ENCODE data around the gene SHCBP1L. TPM values are rescaled to one million over a fixed set of nuclear protein-coding genes. Genes with fewer than 3 reads are reported as not detected.

The SHCBP1L gene
- total RNA-seq, 4 donors from 2014 or later = 1.3 TPM; not detected in 3

DNA sequence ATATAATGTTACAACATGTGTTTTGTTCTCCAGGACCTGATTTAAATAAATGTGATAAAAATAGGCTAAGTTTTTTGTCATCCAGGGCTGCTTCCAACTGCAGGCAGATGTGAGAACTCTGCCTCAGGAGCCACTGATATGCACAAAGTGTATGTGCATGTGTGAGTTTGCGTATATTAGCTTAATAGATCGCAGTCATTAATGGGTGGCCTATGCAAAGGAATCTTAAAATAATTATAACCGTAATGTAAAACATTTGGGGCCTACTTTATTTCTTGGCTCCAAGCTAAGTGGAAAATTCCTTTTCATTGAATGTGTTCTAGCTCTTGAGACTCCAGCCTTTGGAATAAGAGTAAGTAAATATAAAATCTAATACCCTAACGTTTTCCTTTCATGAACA, 97.1 kb downstream of the SHCBP1L start:
- no peaks in the 10 kb centered on the region for H3K9me3 ChIP-seq
- no peak overlapping the region for H3K27ac ChIP-seq
- no peak overlapping the region for H3K4me3 ChIP-seq
- peaks cover 0 to 7% (median 0%) of the 10 kb centered on the region in 4 donors for H3K4me1 ChIP-seq
- no peaks in the 10 kb centered on the region for H3K27me3 ChIP-seq
- 52 to 64% methylated on average over 4 of the region's 4 CpGs for WGBS, 2 donors
- no peak for TF ChIP-seq POLR2A (IDR thresholded peaks at IDR 0.05)
- no peak for TF ChIP-seq EP300 (IDR thresholded peaks at IDR 0.05)
- DNase-seq (ENCODE audit: low spot score in 2 of 2) = no peak
- H3K36me3 ChIP-seq = peaks cover 8 to 95% (median 44%) of the 10 kb centered on the region in 3 donors

DNA sequence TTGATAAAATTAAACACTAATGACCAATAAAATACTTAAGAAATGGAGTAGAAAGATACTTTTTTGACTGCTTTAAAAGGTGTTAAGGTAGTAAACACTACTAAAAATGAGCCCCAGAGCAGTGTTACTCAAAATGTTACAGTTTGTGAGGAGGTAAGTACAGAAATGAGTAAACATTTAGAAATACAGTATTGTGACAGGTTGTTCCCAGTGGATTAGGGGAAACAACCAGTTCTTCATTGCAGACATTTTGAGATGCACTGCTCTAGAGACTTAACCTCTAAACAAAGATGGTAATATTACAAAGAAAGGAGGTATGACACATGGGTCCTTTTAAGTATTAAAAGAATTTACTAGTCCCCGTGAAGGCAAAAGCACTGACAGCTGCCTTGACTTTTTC, 101.1 kb downstream of the SHCBP1L start:
- Histone ChIP-seq H3K4me3 (no peak overlapping the region), H3K27me3 (no peaks in the 10 kb centered on the region), H3K36me3 (peaks cover 4 to 92% (median 31%) of the 10 kb centered on the region in 3 donors), H3K4me1 (peaks cover 0 to 7% (median 0%) of the 10 kb centered on the region in 4 donors), H3K27ac (no peak overlapping the region), H3K9me3 (no peaks in the 10 kb centered on the region)
- WGBS, 2 donors = 76 to 93% methylated on average over 1 of the region's 1 CpG
- TF ChIP-seq POLR2A (IDR thresholded peaks at IDR 0.05) = no peak
- TF ChIP-seq, protein P1, sequence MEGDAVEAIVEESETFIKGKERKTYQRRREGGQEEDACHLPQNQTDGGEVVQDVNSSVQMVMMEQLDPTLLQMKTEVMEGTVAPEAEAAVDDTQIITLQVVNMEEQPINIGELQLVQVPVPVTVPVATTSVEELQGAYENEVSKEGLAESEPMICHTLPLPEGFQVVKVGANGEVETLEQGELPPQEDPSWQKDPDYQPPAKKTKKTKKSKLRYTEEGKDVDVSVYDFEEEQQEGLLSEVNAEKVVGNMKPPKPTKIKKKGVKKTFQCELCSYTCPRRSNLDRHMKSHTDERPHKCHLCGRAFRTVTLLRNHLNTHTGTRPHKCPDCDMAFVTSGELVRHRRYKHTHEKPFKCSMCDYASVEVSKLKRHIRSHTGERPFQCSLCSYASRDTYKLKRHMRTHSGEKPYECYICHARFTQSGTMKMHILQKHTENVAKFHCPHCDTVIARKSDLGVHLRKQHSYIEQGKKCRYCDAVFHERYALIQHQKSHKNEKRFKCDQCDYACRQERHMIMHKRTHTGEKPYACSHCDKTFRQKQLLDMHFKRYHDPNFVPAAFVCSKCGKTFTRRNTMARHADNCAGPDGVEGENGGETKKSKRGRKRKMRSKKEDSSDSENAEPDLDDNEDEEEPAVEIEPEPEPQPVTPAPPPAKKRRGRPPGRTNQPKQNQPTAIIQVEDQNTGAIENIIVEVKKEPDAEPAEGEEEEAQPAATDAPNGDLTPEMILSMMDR (IDR thresholded peaks at IDR 0.05) = no peak
- no peak for TF ChIP-seq EP300 (IDR thresholded peaks at IDR 0.05)
- no peak for DNase-seq (ENCODE audit: low spot score in 2 of 2)

DNA sequence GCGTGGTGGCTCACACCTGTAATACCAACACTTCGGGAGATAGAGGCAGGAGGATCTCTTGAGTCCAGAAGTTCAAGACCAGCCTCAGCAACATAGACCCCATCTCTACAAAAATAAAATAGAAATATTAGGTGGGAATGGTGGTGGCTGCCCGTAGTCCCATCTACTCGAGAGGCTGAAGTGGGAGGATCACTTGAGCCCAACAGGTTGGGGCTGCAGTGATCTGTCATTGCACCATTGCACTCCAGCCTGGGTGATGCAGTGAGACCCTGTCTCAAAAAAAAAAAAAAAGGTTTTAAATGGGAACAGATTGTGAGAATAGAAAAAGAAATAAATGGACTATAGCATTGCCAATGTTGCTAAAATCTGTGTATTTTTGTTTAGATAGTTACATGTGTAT, 102.6 kb downstream of the SHCBP1L start:
- TF ChIP-seq EP300 (IDR thresholded peaks at IDR 0.05) (no peak), POLR2A (IDR thresholded peaks at IDR 0.05) (no peak)
- TF ChIP-seq, protein P1 (IDR thresholded peaks at IDR 0.05) = no peak
- Histone ChIP-seq H3K27ac (no peak overlapping the region), H3K36me3 (peaks cover 4 to 89% (median 19%) of the 10 kb centered on the region in 3 donors), H3K27me3 (no peaks in the 10 kb centered on the region), H3K4me1 (peaks cover 0 to 9% (median 2%) of the 10 kb centered on the region in 4 donors), H3K9me3 (no peaks in the 10 kb centered on the region), H3K4me3 (no peak overlapping the region)
- 96% methylated on average over 4 of the region's 4 CpGs for WGBS, 2 donors
- DNase-seq (ENCODE audit: low spot score in 2 of 2) = no peak

Small RNA genes within 50 kb of the gene (small RNA-seq; reads per million reads assigned to genes)
- gene HMGN1P4 = not detected
- not detected for gene RNU6-41P

Other genes with a start within 250 kb of the SHCBP1L start
- gene NPL, start 163.4 kb downstream of the SHCBP1L start, total RNA-seq = 10 to 100 TPM in 2 of 4 donors, 1 to 10 TPM in 2; 2.2 to 45.9 (median 10.1) TPM
- gene DHX9, start 113.8 kb downstream of the SHCBP1L start, total RNA-seq = 100 to 1,000 TPM in 2 of 4 donors, 10 to 100 TPM in 2; 89.1 to 148 (median 109) TPM
- gene LAMC1, start 70.3 kb upstream of the SHCBP1L start, total RNA-seq = 100 to 1,000 TPM; 288 to 318 (median 304) TPM
- gene LAMC2, start 233.1 kb upstream of the SHCBP1L start, total RNA-seq = 10 to 100 TPM in 2 of 4 donors, 1 to 10 TPM in 2; 4.5 to 11.9 (median 8.1) TPM